Stimulated activated CD8-positive, alpha-beta memory T cell treated with anti-CD3 and anti-CD28 coated beads, Interleukin-15, amount 100 ng/mL, for 24 hours (primary cell): ENCODE data around the gene DNAH8.

Experiments used
- DNase-seq: peaks from one replicate; pipeline ENCODE4 v3.0.0-alpha.2; 2020; ENCODE audit warnings: low read depth

DNAH8 gene

GRCh38 chr6:38796850-38797249 is 81.7 kb downstream of the DNAH8 start:
- DNase-seq: no peak

- DNase-seq: no peak
These were observed 82.3 kb downstream of the DNAH8 start for GRCh38 chr6:38797391-38797790.

GRCh38 chr6:38799529-38800184 is 84.5 kb downstream of the DNAH8 start:
- DNase-seq: no peak

- DNase-seq: no peak
These were observed 86.2 kb downstream of the DNAH8 start for GRCh38 chr6:38801305-38801704.

- DNase-seq: no peak
These were observed 87.4 kb downstream of the DNAH8 start for GRCh38 chr6:38802497-38802896.

- no peak for DNase-seq
These were observed 88.0 kb downstream of the DNAH8 start for GRCh38 chr6:38803129-38803528.

GRCh38 chr6:38804358-38804757 is 89.2 kb downstream of the DNAH8 start:
- DNase-seq: no peak

- no peak for DNase-seq
These were observed 90.1 kb downstream of the DNAH8 start for GRCh38 chr6:38805127-38805655.

GRCh38 chr6:38805692-38806091 is 90.6 kb downstream of the DNAH8 start:
- DNase-seq: no peak

GRCh38 chr6:38806271-38806670 is 91.2 kb downstream of the DNAH8 start:
- DNase-seq: no peak

- no peak for DNase-seq
These were observed 91.7 kb downstream of the DNAH8 start for GRCh38 chr6:38806833-38807232.

GRCh38 chr6:38808039-38808438 is 92.9 kb downstream of the DNAH8 start:
- DNase-seq: no peak

- DNase-seq: no peak
These were observed 98.1 kb downstream of the DNAH8 start for GRCh38 chr6:38813041-38813823.

- no peak for DNase-seq
These were observed 99.7 kb downstream of the DNAH8 start for GRCh38 chr6:38814761-38815160.

- no peak for DNase-seq
These were observed 100.1 kb downstream of the DNAH8 start for GRCh38 chr6:38815250-38815649.

GRCh38 chr6:38818691-38819090 is 103.6 kb downstream of the DNAH8 start:
- DNase-seq: no peak

- no peak for DNase-seq
These were observed 107.9 kb downstream of the DNAH8 start for GRCh38 chr6:38822963-38823362.

- DNase-seq: no peak
These were observed 109.3 kb downstream of the DNAH8 start for GRCh38 chr6:38824243-38824894.

- DNase-seq: no peak
These were observed 111.9 kb downstream of the DNAH8 start for GRCh38 chr6:38827024-38827423.

- DNase-seq: no peak
These were observed 116.8 kb downstream of the DNAH8 start for GRCh38 chr6:38831865-38832264.

- DNase-seq: no peak
These were observed 118.2 kb downstream of the DNAH8 start for GRCh38 chr6:38833320-38833719.

- no peak for DNase-seq
These were observed 121.5 kb downstream of the DNAH8 start for GRCh38 chr6:38836585-38836984.

- DNase-seq: no peak
These were observed 122.0 kb downstream of the DNAH8 start for GRCh38 chr6:38837101-38837500.
